HG02571 (cell line): ENCODE results near the gene ANK3.

Source experiments
- ATAC-seq: cut with Tn5 transposase; IDR thresholded peaks from one replicate; pipeline ENCODE4 v1.9.1; 2021; ENCODE audit warnings: mild to moderate bottlenecking, moderate library complexity; ENCODE audit not compliant: unreplicated experiment

The ANK3 gene

DNA sequence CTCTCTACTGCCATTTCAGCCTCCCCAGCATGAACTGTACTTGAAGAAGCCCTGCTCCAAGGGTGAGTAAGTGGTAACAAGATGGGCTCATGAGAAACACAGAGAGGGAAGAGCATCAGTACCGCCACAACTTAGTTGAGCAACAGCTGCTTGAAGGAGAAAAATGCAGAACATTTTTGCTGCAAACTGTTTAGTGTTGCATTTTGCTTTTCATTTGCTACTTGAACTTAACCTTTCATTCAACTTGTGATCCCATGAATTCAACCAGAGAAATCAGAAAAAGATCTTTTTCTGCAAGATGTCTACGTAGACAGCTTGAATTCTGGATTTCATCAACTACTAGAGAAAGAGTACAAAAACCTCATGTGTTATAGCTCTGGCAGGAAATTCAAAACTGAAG, 40.7 kb downstream of the ANK3 start:
- no peak for ATAC-seq

DNA sequence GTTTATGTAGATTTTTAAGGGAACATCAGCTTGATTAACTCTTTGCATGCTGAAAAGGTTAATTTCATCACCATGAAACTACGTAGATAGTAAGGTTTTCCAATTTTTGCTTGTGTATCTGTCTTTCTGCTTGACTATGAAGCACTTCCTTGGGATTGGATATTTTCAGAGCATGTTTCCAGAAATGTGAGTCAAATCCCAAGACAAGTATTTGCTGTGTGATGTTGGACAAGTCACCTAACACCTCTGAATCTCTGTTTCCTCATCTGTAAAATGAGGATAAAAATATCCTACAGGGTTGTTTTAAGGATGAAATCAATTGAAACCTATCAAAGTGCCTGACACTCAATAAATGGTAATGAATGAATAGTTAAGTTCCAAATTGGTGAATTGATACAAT, 42.4 kb downstream of the ANK3 start:
- no peak for ATAC-seq

DNA sequence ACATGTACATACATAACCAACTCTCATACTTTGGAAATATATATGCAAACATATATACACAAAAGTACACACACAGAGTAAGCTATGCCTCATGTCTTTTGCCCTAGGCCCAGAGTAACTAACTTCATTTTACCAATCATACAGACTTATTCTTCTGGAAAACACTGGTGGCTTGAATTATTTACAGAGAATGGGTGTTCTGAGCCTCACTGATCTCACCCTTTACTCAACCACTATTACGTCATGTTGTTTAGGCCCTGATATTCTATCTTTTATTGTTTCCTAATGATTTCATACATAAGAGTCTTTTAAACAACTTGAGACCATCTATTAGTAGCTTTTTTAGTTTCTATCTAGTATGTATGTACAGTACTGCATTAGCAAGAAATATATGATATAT, 43.0 kb downstream of the ANK3 start:
- no peak for ATAC-seq

DNA sequence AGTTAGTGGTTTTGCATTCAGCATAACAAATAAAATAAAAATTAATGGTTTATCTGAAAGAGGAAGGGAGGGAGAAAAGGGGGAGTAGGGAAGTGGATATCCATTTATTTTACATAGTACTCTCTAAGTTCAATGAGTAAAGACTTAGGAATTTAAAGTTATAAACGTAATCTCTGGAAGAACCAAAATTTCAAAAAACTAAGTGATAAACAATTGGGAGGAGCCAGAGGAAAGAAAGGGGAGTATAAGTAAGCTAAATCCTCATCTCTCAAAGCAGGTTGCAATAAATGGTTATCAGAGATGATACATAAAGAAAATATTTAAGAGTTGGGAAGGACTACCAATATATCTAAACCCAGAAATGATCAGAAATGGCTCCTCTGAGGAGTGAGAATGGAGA, 46.4 kb downstream of the ANK3 start:
- ATAC-seq = no peak

DNA sequence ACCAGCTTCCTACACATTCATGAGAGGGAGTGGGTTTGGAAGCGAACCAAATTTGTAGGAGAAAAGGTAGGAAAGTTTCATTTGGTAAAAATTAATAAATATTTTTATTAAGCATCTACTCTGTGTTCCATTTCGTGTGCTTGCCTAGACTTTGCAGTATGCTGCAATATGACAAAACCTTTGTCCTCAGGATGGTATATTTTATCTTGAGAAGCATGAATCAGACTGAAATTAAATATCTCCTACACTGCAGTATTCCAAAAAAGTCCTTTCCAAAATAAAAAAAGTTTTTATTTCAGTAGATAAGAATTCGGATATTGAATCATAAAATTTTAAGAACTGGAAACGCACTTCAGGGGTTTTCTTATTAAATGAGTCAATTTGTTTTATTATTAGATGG, 47.7 kb downstream of the ANK3 start:
- no peak for ATAC-seq

DNA sequence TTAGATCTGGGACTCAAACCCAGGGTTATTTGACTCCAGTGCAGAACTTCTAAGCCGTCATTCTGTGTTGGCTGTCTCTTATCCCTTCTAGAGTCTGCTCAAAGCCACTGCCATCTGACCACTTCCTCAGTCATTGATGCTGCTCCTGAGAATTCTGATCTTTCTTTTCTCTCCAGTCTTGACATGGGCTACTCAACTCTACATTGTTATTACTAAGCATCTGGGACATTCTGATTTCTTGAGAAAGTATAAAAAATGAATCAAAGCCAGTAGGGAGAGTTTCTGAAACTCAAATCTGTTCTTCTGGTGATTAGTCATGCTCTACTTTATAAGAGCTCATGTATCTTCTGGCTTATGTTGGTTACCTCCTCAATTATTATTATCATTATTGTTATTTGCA, 48.7 kb downstream of the ANK3 start:
- no peak for ATAC-seq

DNA sequence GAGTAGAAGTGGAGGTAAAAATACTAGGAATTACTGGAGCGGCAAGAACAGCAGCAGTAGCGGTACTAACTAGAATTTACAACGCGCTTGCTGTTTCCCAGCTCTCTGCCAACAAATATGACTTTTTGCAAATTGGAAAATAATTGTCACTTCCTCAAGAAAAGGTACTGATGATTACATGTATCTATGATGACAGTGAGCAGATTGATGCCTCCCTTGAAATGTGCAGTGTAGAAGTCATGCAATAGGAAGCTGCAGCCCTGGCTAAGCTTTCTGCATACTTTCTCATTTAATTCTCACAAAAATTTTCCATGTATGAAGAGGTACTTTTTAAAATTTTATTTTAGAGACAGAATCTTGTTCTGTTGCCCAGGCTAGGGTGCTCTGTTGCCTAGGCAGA, 49.9 kb downstream of the ANK3 start:
- ATAC-seq = no peak

DNA sequence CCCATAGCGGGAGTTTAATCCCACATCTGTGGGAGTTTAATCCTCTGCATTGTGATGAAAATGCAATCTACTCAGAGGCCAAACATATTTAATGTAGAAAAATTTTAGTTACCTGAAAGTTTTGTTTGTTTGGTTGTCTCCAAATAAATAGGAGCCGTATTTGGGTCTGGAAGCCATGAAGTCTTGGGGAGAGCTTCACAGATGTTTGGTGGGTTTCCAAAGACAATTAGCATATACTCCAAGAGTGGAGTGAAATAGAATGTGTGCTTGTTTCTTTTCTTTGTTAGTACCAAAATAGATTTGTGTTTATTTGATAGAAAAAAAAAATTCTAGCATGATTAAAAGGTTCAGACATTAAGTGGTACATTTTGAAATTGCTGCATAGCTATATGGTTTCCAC, 50.9 kb downstream of the ANK3 start:
- no peak for ATAC-seq

DNA sequence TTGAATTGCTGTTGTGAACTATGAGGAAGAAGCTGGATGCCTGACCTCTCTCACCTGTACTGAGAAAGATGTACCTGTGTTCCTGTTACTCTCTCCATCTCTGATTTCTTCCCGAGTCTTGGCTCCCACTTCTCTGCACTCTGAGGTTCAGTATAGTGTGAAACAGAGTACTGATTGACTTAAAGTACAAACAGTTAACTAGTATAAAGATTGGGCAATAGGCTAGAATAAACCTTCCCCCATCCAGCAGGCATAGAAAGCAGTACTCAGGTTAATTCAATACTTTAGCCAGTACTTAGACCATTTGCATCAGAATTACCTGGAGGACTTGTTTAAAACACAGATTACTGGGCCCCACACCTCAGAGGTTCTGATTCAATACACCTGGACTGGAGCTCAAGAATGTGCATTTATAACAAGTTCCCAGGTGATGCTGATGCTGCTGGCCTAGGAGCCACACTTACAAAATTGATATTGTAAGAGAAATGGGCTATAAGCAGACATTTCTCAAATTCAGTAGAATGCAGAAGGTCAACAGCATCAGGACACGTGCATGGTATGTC, 51.6 kb downstream of the ANK3 start:
- ATAC-seq = no peak

DNA sequence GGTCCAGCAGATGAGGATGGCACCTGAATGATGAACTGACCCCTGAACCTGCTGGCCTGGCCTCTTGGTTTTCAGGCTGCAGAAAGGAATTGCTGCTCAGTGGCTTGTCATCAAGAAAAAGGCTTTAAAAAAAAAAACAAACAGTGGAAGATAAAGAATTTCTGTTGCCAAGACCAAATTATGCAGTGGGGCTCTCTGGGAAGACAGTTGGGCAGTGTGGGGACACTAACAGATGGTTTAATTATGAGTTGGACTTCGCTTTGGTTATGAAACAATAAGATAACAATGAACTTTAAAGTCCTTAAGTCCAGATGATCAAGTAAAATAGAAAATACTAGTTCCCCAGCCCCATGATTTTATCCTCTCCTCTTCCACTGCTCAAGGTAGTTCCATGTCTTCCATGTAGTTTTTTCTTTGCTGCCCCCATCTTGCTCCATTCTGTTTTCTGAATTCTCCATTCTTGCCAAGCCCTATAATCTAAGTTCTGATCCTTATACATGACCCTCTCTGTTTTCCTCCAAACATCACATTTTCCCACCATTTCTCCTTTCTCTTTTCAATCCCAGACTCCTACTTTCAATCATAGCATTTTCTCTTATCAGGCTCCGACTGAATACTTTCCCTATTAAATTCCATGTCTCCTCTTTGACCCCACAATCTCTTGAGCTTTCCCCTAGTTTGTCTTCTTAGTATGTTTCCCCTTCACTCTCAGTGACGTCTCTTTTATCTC, 52.6 kb downstream of the ANK3 start:
- ATAC-seq = no peak

DNA sequence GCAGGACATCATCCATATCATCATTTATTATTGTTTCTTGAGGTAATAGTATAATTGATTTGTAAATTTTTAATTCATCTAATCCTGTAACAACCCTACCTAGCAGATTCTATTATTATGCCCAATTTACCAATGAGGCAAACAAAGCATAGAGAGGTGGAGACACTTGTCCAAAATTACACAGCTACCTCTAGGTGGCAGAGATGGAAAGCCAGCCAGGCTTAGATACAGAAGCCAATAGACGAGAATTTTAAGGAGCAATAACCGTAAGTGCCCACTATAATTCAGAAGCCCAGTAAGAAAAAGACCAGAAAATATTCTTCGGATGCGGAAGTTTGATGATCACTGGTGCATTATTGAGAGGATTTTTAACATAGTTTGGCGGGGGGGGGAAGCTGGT, 54.0 kb downstream of the ANK3 start:
- no peak for ATAC-seq

DNA sequence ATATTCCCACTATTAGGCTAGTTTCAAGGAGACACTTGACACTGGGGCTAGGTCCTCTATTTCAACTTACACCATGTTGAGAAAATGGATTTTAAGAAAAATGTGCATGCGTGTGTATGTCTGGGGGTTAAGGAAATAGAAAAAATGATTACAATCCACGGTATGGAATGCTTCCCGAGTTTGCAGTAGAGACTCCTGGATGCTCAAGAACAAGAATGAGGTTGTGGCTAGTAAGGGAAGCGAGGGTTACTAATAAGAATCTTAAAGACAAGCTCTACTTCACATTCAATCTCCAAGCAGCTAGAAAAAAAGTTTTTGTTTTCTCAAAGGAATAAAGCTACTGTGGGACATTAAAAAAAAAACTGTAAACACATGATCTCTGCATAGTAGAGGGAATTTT, 54.7 kb downstream of the ANK3 start:
- no peak for ATAC-seq

DNA sequence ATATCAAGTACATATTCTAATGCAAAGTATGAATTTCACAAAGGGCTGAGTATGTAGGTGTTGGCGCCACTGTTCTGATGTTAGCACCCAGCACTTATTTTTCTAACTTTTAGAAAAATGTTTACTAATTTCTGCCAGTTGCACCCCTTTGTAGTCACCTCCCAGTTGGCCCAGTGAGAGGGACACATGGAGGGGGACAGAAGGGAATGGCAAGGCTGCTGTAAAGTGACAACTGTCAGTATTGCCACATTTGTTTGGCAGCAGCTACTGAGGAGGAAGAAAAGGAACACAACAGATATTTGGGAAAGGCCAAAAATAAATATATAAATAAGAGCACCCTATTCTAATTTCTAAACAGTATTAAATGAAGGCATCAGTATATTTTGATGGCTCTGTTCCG, 57.3 kb downstream of the ANK3 start:
- ATAC-seq = no peak

DNA sequence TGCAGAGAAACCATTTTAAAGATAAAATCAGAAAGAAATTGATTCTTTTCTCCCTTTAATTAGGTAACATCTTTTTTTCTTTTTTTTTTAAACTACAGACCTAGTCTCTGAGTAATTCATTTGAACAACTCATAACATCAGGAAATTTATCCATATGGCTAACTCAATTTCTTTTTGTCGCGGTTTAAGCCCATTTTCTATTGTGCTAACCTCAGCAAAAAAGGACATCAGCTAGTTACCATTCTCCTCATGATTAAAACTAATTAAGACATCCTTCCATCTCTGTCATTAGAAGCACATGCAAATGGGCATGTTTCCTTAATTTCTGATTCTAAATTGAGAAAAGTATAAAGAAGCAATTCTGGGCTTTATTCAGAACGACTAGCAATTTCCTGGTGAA, 57.8 kb downstream of the ANK3 start:
- no peak for ATAC-seq

DNA sequence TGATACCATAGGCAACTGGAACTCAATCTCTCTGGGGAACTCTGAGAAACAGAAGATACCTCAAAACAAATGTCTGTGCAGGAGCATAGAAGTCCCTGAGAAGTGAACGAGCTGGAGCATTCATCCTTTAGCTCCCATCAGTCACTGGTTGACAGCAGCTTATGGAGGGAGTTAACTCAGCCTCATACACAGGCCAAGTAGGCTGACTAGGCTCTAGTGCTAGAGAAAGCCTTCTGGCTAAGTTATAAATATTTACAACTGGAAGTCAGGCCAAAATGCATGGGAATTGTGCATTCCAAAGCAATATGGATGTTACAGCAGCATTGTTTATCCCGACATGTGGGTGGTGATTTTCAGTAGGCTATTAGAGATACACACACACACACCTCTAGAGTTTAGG, 66.5 kb downstream of the ANK3 start:
- ATAC-seq = no peak

DNA sequence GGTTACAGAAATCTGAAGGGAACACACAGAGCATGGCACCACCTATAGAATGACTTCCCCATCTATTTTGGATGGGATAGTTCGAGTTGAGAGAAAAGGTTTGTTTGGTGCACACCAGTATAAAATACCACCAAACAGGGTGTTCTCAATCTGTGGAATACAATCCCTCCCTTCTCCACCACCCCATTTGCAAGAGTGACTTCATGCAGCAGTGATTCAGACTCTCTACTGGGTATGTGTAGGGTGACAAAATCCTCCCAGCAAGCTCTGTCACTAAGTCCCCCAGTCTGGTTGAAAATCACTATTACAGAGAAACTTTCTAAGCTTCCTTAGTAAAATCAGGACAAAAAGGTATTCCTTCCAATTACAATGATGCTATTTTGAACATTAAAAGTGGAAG, 69.0 kb downstream of the ANK3 start:
- no peak for ATAC-seq

DNA sequence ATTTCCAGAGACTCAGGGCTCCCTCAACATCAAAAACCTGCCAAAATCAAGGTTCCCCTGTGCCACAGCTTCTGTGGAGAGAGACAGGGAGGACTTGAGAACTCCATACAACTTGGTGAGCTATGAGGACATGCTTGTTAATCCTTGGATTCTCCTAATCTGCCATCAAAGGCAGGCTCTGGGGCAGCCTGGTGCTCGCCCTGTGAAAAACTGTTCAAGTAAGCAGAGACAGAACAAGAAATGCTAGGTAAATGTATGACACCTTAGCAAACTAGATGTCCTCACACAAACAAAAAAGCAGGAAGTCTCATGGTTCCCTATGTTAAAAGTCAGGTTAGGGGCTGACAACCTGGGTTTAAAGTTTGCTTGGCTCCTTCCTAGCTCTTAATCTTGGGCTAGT, 73.6 kb downstream of the ANK3 start:
- no peak for ATAC-seq

DNA sequence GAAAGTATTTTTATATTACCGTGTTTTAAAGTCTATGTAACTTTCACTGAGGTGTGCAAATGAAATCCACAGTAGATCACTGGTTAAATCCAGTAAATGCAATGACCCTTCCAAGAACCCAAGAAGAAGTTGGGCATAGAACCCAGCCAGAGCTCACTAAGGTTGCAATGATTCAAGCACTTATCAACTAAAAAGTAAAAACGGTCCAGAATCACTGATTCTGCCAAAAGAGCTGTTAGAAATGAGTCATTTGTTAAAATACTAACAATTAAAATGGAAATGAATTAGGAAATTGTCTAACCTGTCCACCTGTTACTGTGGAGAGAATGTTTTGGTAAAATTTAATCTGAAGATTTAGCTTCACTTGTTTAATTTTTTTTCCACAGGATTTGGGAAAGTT, 74.4 kb downstream of the ANK3 start:
- no peak for ATAC-seq

DNA sequence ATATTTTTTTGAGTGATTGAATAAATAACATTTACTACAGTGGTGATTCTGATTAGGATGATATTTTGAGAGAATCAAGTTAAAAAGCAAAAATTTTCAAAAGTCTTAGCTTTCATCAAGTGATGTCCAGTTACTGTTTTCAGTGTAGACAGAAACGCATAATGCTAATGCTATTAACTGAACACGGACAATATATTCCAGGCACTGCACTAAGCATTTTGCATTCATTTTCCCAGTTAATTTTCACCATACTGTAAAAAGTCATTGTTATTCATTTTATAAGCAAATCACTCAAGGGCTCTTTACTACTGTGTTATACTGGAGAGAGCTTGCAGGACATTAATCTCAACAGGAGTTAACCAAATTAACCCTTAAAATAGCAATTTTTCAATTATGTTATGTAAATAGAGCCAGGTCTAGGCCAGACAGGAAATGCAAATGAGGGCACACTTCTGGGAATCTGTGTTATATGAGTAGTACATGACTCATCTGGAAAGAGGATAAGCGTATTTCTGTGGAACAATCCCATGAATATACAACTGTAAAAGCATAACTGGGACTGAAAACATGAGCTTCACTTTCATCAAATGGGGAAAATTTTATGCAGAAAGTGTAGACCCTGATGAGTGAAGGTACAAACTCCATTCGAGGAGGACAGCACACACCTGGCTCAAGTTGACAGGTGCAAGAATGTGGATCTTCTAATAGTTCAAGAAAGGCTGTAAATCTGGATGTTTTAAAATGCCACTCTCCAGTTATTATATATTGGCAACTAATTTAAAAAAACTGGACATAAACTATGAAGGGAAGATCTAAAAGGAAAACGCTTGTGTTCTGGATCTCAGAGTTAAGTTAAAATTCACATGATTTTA, 75.4 kb downstream of the ANK3 start:
- no peak for ATAC-seq

DNA sequence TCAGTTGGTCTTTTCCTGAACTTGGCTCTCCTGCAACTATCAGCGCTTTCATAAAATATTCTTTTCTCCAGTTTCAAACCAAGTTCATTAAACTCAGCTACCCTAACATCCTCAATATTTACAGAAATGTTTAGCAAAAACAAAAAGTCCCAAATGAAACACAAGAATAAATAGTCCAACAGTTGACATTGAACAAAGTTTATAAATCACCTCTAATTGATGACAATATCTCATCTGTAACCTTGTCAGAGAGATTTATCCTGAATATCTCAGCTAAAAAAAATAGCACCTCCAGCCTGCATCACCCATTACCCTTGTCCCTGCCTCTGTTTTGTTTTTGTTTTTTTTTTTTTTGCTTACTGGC, 76.1 kb downstream of the ANK3 start:
- ATAC-seq = no peak

DNA sequence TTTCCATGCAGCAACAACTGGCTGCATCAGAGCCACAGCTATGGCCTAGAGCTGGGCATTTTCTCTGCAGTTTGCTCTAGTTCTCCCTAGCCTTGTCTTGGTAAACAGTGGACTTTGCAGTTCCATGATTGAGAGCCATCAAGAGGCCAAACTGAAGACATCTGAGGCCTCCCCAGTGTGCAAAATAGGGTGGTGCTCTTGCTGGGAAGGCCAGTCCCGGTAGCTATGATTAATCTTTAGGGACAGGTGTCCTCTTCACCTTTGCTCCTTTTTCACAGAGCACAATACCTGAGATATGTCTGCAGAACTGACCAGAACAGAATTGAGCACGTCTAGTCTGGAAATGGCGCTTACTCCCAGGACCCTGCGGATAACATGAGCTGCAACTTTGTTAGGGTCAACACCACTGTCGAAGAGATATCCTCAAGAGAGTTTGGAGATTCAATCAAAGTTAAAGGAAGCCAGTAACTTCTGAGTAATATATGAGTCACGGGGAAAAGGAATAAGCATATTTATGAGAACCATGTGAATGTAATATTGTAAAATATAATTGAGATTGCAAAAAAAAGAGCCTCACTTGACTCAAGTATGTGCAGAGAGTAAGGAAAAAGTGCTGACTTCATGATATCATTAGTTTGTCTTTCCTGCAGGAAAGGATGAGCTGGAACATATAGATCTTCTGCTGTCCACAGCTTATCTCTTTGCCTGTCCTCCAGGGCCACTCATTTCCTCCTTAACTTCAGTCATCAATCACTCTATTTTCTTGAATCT, 76.7 kb downstream of the ANK3 start:
- no peak for ATAC-seq

DNA sequence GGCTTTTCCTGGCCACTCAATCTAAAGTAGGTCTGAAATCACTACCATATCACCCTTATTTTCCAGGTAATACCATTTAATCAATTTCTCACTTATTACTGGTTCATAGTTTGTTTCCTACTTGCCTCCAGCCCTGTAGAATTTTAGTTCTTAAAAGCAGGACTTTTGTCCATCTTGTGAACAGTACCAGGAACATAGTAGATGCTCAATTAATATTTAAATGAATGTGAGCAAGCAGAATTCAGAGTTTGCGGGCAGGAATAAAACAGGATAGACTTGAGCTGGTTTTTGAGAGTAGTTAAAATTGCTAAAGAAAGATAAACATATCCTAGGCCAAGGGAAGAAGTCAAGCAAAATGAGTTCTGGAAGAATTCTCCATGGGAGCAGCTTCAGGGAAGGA, 77.9 kb downstream of the ANK3 start:
- ATAC-seq = no peak
